ENCODE measurements around the gene CDC27.
"Not testable (repeated sequence)": the region's sequence is repeated elsewhere in the genome, so short reads cannot be mapped to it uniquely, and the experiment has no call there.

CDC27 gene

DNA sequence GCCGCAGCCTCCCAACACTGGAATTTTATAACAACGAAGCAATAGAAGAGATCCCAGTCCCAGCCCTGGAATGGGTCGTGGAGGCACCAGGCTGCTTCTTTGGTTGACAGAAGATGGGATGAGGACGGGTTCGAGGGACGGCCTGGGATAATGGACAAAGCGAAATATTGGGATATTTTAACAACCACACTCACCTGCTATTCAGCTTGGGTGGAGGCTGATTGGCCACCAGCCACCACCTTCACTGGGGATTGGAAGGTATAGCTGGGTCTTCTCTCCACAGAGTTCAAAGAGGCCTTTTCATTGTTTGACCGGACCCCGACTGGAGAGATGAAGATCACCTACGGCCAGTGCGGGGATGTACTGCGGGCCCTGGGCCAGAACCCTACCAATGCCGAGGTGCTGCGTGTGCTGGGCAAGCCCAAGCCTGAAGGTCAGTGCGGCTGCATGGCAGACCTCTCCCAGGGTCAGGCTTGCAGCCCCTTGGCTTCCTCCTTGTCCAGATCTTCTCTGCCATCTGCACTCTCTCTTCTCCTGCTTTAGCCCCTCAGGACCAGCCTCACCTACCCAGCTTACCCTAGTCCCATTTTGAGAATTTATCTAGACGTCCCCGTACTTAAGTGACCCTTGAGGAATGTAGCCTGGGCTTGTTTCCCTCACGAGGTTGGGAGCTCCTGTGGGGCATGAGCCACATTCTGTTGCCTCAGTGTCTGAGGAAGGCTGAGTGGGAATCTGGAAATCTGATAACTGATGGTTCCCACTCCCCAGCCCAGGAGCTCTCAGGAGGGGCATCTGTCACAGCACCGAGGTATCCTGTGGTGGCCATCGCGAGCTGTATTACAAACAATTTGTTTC is 30.8 kb upstream of the CDC27 start:
- no peak for DNase-seq (ENCODE audit: low read depth, low spot score)

DNA sequence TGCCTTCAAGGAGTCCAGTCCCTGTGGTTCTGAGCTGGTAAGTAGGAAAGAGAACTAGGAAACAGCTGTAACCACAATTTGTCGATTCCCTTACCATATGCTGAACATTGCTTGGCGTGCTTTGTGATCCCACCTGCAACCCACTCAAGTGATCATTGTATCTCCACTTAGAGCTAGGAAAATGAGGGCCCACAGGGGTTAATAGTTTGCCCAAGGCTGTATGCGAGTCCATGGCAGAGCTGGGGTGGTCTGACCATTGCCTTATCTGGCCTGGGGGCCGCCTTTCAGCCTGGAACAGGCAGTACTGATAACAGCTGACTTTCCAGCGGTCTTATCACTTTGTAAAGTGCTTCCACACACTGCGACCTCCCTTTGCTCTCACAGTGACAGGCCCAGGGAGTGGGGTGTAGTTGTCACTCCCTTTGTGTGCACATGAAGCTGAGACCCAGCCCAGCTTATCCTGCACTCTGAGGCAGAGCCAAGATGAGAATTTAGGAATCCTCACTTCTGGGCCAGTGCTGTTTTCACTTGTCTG is 29.9 kb upstream of the CDC27 start:
- no peak for DNase-seq (ENCODE audit: low read depth, low spot score)

GRCh38 chr17:47217279-47217678 is 28.2 kb upstream of the CDC27 start:
- not testable (repeated sequence) for DNase-seq (ENCODE audit: low read depth, low spot score)

DNA sequence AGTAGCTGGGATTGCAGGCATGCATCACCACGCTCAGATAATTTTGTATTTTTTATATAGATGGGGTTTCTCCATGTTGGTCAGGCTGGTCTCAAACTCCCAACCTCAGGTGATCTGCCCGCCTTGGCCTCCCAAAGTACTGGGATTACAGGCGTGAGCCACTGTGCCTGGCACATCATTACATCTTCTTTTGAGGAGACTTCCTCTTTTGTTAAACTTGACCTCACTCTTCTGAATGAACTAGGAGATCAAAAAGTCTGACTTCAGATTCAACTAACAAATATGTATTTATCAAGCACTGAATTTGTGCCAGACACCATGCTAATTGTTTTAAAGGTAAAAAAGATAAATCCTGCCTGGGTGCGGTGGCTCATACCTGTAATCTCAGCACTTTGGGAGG is 27.7 kb upstream of the CDC27 start:
- not testable (repeated sequence) for DNase-seq (ENCODE audit: low read depth, low spot score)

- DNase-seq (ENCODE audit: low read depth, low spot score), result no peak
Measured at GRCh38 chr17:47214931-47215330, 25.8 kb upstream of the CDC27 start.

DNA sequence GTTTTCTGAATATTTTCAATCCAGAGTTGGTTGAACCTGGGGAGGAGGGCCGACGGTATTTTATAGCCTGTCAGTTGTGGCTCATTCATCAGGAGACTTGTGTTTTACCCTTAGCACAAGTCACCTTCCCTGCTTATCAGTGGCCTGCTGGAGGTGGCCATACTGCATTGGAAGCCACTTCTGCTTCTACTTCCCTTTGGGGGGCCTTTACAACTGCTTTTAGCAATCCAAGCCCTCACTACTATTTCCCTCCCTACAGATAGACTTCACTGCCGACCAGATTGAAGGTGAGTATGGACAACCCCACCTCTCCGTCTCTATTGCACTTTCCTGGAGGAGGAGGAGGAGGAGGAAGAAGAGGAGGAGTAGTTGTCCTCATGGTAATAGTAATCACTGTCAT is 24.4 kb upstream of the CDC27 start:
- DNase-seq (ENCODE audit: low read depth, low spot score), result no peak

GRCh38 chr17:47212458-47212857 is 23.4 kb upstream of the CDC27 start:
- DNase-seq (ENCODE audit: low read depth, low spot score), result no peak

DNA sequence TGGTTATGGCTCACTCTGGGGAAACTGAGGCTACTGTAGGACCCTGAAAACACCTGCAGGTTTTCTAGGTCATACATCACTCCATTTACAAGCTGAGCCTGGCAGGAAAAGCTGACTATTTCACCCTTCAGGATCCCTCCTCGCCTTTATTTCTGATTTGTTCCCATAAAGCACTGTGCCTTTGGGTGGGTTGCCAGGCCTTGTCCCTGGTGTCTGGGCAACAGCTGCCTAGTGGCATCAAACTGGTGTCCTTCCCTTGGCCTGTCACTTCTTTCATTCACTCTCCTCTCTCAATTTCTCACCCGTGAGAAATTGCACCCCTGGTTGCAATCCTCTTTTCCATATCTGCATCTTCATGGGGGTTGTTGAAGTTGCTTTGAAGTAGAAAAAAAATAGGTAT is 21.7 kb upstream of the CDC27 start:
- no peak for DNase-seq (ENCODE audit: low read depth, low spot score)

GRCh38 chr17:47210105-47210504 is 21.0 kb upstream of the CDC27 start:
- no peak for DNase-seq (ENCODE audit: low read depth, low spot score)

DNA sequence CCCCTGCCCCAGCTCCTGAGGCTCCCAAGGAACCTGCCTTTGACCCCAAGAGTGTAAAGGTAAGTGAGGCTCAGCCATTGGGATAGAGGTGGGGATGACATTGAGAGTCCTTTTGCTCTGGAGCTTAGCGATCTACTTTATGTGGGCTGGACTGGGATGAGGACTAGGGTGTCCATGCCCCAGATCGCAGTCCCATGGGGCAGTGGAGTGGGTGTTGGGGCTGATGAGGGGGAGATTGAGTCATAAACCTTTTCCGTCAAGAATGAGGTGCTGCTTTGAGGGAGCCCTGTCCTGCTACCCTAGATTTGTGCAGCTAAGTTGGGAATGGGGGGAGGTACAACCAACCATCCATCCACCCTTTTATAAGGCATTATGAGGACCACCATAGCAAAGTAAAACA is 20.4 kb upstream of the CDC27 start:
- no peak for DNase-seq (ENCODE audit: low read depth, low spot score)

DNA sequence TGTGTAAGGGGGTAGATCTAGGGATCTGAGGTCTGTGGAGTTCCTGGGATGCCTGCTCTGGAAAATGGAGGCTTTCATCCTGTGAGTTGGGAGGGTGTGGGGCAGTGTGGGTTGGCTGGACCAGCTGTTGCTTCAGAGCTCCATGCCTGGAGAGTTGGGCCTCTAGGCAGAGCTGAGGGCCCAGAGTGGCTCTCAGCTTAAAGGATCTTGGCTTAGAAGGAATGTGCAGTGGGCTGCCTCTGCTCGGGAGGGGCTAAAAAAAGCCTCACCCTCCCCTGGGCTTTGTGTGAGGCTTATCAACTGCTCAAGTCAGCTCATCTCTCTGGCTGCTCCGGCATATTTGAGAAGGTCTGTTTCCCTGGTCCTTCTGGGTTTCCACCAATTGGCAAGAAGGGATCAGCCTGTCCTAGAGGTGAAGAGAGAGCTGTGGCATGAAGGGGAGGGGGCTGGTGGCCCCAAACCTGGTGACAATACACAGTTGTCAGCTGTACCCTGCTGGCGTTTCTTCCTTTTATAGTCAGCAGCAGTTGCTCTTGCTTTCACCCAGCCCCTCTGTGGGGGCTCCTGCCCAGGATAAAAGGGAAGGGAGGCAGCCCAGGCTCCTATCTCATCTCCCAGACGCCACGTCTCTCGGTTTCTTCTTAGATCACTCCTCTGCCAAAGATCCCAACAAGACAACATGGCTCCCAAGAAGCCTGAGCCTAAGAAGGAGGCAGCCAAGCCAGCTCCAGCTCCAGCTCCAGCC is 19.8 kb upstream of the CDC27 start, which contains the start of gene MYL4:
Gene MYL4 (plus strand): TSS at position 605 of the 745 bp plus-strand sequence. CDS start 75 bp downstream, at position 680.
- DNase-seq (ENCODE audit: low read depth, low spot score), result no peak

- no peak for DNase-seq (ENCODE audit: low read depth, low spot score)
Measured at GRCh38 chr17:47207143-47208067, 18.3 kb upstream of the CDC27 start.

GRCh38 chr17:47205419-47205963 is 16.4 kb upstream of the CDC27 start:
- DNase-seq (ENCODE audit: low read depth, low spot score), result no peak

DNA sequence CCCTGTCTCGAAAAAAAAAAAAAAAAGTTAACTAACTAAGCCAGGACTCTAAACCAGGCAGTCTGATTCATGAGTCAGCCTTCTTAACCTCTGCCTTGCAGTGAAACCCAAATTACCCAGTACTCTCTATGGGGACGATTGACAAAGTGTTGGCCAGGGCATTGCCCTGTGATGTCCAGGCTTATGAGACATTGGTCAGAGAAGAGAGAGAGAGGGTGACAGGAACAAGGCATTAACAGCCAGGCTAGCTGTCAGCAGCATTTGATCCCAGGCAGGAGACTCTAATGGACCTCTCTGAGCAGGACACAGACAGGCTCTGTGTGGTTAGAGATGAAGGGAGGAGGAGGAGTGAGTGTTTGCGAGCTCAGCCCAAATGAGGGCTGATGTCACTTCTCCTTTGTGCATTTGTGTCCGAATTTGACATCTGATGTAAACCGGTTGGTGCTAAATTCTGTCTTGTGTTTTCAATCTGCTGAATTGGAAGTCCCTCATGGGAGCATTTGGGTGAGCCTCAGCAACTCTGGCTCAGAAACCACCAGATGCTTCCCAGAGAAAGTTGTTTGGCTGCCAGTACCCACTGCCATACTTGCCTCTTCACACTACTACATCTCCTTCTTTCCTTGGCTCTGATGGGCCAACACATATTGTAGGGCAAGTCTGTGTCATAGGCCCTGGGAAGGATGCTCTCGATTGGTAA is 15.8 kb upstream of the CDC27 start:
- DNase-seq (ENCODE audit: low read depth, low spot score), result no peak

GRCh38 chr17:47203984-47204721 is 15.1 kb upstream of the CDC27 start:
- no peak for DNase-seq (ENCODE audit: low read depth, low spot score)

- no peak for DNase-seq (ENCODE audit: low read depth, low spot score)
Measured at GRCh38 chr17:47201166-47201565, 12.1 kb upstream of the CDC27 start.

DNA sequence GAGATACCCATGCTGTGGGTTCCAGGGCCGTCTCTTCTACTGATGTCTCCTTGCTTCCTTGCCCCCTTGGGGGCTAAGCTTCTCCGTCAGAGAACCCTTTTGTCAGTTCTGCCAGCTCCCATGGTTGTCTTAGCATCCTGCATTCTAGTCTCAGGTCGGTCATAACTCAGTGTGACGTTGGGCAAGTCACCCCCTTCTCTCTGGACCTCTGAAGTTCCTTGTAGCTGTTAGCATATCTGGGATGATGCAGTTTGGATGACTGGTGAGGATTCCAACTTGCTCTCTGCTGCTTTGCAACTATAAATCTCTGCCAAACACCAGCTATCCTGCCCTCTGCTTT is 11.2 kb upstream of the CDC27 start:
- DNase-seq (ENCODE audit: low read depth, low spot score), result no peak

DNA sequence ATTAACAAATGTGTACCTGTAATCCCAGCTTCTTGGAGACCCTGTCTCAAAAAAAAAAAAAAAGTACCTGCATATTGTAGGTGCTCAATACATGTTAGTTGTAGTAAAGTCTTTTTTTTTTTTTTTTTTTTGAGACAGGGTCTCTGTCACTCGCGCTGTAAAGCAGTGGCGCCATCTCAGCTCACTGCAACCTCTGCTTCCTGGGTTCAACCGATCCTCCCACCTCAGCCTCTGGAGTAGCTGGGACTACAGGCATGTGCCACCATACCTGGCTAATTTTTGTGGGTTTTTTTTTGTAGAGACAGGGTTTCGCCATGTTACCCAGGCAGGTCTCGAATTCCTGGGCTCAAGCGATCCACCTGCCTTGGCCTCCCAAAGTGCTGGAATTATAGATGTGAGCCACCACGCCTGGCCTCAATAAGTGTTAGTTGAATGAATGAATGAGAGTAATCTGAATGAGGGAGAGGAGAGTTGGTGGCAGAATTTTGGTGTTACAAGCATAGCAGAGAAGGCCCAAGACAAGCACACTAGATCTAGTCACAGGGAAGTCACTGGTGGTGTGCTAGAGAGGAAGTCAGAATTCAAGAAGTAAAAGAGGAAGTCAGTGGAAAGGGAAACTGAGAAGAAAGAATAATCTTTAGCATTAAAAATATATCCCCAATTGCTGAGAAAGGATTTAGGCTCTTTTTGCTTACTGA is 10.7 kb upstream of the CDC27 start:
- DNase-seq (ENCODE audit: low read depth, low spot score), result no peak

DNA sequence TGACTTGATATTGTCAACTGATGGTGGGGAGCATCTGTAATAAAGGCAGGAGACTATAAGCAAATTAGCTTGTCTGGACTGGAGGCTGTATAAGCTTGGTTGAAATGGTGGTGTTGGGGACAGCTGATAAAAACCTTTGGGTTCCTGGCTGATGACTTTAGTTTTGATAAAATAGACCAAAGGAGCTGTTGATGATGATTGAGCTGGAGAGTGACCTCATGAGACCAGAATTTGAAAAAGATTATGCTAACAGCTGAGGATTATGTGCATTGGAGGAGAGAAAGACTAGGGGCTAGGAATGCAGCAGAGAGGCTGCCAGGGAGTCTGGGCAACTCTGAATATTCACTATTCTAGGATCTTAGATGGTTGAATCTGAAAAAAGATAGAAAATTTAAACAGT is 8.7 kb upstream of the CDC27 start:
- no peak for DNase-seq (ENCODE audit: low read depth, low spot score)

Data from smooth muscle cell of the brain vasculature (primary cell).